Epithelial cell of esophagus (primary cell): ENCODE results near the gene GPR3.

Experiments
- DNase-seq: peaks from one replicate; pipeline ENCODE4 v3.0.0; 2010; ENCODE audit warnings: low read depth
- H3K4me3 ChIP-seq: 2 replicates; pipeline ENCODE4 v1.5.1; 2011; ENCODE audit warnings: mild to moderate bottlenecking, low read length, control low read depth
- TF ChIP-seq, protein P1 (sequence below): IDR thresholded peaks from 2 replicates; pipeline ENCODE4 v1.5.1; 2011; ENCODE audit warnings: low read depth, mild to moderate bottlenecking, low read length, control low read depth, inconsistent platforms; ENCODE audit not compliant: insufficient read depth; ENCODE audit errors: missing control alignments

The GPR3 gene

DNA sequence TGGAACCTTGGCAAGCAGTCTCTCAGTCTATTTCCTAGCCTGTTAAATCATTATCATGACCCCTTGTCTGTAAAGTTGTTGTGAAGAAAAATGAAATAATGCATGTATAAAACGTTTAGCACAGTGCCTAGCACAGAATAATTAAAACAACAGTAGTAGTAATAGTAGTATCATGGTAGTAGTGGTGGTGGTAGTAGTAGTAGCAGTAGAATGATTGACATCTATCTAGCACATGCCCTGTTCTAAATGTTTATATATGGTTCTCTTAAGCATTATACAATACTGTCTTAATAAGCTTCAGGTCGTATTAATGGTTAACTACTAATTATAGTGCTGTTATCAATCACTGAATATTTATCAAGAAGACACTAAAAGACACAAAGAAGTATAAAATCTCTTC, 46.7 kb downstream of the GPR3 start:
- no peak overlapping the region for H3K4me3 ChIP-seq
- DNase-seq = no peak

DNA sequence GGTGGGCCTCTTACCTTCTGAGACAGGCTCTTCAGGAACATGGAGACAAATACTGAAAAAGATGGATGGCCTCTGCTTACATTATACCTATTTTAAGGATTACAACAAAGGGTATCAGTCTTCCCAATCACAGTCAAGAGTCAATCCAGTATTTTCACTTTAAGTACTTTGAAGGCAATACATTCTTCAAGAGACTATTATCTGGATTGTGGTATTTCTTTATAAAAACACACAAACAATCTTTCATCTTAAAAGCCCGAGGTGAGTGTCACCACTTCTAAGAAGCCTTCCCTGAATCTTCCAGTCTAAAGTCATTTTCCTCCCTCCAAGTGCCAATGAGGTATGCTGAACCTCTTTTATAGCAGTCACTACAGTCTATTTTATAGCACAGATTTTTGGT, 52.2 kb downstream of the GPR3 start:
- TF ChIP-seq, protein P1, sequence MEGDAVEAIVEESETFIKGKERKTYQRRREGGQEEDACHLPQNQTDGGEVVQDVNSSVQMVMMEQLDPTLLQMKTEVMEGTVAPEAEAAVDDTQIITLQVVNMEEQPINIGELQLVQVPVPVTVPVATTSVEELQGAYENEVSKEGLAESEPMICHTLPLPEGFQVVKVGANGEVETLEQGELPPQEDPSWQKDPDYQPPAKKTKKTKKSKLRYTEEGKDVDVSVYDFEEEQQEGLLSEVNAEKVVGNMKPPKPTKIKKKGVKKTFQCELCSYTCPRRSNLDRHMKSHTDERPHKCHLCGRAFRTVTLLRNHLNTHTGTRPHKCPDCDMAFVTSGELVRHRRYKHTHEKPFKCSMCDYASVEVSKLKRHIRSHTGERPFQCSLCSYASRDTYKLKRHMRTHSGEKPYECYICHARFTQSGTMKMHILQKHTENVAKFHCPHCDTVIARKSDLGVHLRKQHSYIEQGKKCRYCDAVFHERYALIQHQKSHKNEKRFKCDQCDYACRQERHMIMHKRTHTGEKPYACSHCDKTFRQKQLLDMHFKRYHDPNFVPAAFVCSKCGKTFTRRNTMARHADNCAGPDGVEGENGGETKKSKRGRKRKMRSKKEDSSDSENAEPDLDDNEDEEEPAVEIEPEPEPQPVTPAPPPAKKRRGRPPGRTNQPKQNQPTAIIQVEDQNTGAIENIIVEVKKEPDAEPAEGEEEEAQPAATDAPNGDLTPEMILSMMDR = no peak
- DNase-seq = no peak
- no peak overlapping the region for H3K4me3 ChIP-seq

More for the DNA sequence above, 46.7 kb downstream of the GPR3 start:
- TF ChIP-seq, protein P1 = no peak
